GM18858 (cell line): Measurements from ENCODE around the gene PTPRN2.

Experiments used
- ATAC-seq: cut with Tn5 transposase; IDR thresholded peaks from one replicate; pipeline ENCODE4 v1.9.1; 2021; ENCODE audit not compliant: unreplicated experiment

PTPRN2 gene

GRCh38 chr7:158067219-158067930, 520.2 kb downstream of the PTPRN2 start:
- no peak for ATAC-seq

- no peak for ATAC-seq
Measured at GRCh38 chr7:158066085-158066484, 521.5 kb downstream of the PTPRN2 start.

GRCh38 chr7:158065340-158065739, 522.3 kb downstream of the PTPRN2 start:
- ATAC-seq: no peak

- ATAC-seq: no peak
Measured at GRCh38 chr7:158064631-158065030, 523.0 kb downstream of the PTPRN2 start.

GRCh38 chr7:158063850-158064610, 523.6 kb downstream of the PTPRN2 start:
- no peak for ATAC-seq

- no peak for ATAC-seq
Measured at GRCh38 chr7:158062661-158063060, 525.0 kb downstream of the PTPRN2 start.

GRCh38 chr7:158061884-158062656, 525.6 kb downstream of the PTPRN2 start:
- ATAC-seq: no peak

GRCh38 chr7:158061026-158061630, 526.5 kb downstream of the PTPRN2 start:
- no peak for ATAC-seq

- no peak for ATAC-seq
Measured at GRCh38 chr7:158060216-158060615, 527.4 kb downstream of the PTPRN2 start.

- ATAC-seq: no peak
Measured at GRCh38 chr7:158057446-158057845, 530.2 kb downstream of the PTPRN2 start.

- no peak for ATAC-seq
Measured at GRCh38 chr7:158056761-158057160, 530.9 kb downstream of the PTPRN2 start.

GRCh38 chr7:158055726-158056510, 531.7 kb downstream of the PTPRN2 start:
- no peak for ATAC-seq

- no peak for ATAC-seq
Measured at GRCh38 chr7:158054611-158055010, 533.0 kb downstream of the PTPRN2 start.

GRCh38 chr7:158054081-158054480, 533.5 kb downstream of the PTPRN2 start:
- ATAC-seq: no peak

GRCh38 chr7:158053183-158053915, 534.3 kb downstream of the PTPRN2 start:
- no peak for ATAC-seq

GRCh38 chr7:158052381-158053060, 535.1 kb downstream of the PTPRN2 start:
- ATAC-seq: no peak

- ATAC-seq: no peak
Measured at GRCh38 chr7:158051776-158052175, 535.8 kb downstream of the PTPRN2 start.

GRCh38 chr7:158050978-158051651, 536.5 kb downstream of the PTPRN2 start:
- no peak for ATAC-seq
